SK-N-SH (cell line): ENCODE measurements around the gene ACAP3. TPM values are rescaled to one million over a fixed set of nuclear protein-coding genes. Genes with fewer than 3 reads are reported as not detected.
A peak's percentile ranks its signal among the peaks of the same experiment; 100 is the strongest.

Experiments used
- CTCF ChIA-PET: fragments of 300-600, 350-600 bp; formaldehyde crosslinking; extraction: SDS; loops from one replicate; lab custom pipeline; 2021; lab: Yijun Ruan, JAX
- POLR2A ChIA-PET: fragments of 350-600 bp; sonication (Branson Sonifier 250); formaldehyde crosslinking; extraction: SDS; loops from one replicate; lab custom pipeline; 2020; ENCODE audit warnings: antibody characterized with exemption, inconsistent platforms; lab: Yijun Ruan, JAX
- DNase-seq: peaks from one replicate; pipeline ENCODE4 v3.0.0; 2012
- H2AFZ ChIP-seq: fragments of 200-600 bp; sonication (generic); 2 replicates; pipeline ENCODE4 v1.8.1; 2016; ENCODE audit warnings: antibody characterized with exemption, mild to moderate bottlenecking, low read depth
- H3F3A ChIP-seq: fragments of 200-600 bp; sonication (generic); replicated peaks from 2 replicates; pipeline ENCODE3; 2016; ENCODE audit warnings: antibody characterized with exemption, mild to moderate bottlenecking; ENCODE audit not compliant: insufficient read depth
- H3K27ac ChIP-seq, 2 experiments: fragments of 200-500 bp in 1 of 2; fragments of 200-600 bp in 1 of 2; sonication (Bioruptor generic) in 1 of 2; sonication (generic), shearing (Covaris generic) in 1 of 2; 2 replicates each; pipeline versions ENCODE4 v1.5.1 to v1.6.1; 2014 to 2016; ENCODE audit warnings: low read depth in 2 of 2, inconsistent platforms in 1 of 2, low read length in 1 of 2, mild to moderate bottlenecking in 1 of 2, mixed read lengths in 1 of 2
- H3K27me3 ChIP-seq: fragments of 200-600 bp; sonication (generic), shearing (Covaris generic); 2 replicates; pipeline ENCODE4 v1.6.1; 2016; ENCODE audit warnings: mixed run types; ENCODE audit not compliant: insufficient read depth
- H3K36me3 ChIP-seq, 2 experiments: fragments of 200-500 bp in 1 of 2; fragments of 200-600 bp in 1 of 2; sonication (Bioruptor generic) in 1 of 2; sonication (generic) in 1 of 2; replicated peaks in 1 of 2; 2 replicates each; pipeline versions ENCODE3 to v1.5.1; 2014 to 2016; ENCODE audit warnings: low read length in 1 of 2, mild to moderate bottlenecking in 1 of 2; ENCODE audit not compliant: insufficient read depth in 2 of 2, control insufficient read depth in 1 of 2
- H3K4me1 ChIP-seq, 2 experiments: fragments of 200-500 bp in 1 of 2; fragments of 200-600 bp in 1 of 2; sonication (Bioruptor generic) in 1 of 2; sonication (generic), shearing (Covaris generic) in 1 of 2; 2 replicates each; pipeline versions ENCODE4 v1.5.1 to v1.6.1; 2014 to 2016; ENCODE audit warnings: low read depth in 1 of 2, low read length in 1 of 2, mixed run types in 1 of 2; ENCODE audit not compliant: insufficient read depth in 2 of 2, control insufficient read depth in 1 of 2
- H3K4me2 ChIP-seq: fragments of 200-600 bp; sonication (generic), shearing (Covaris generic); 2 replicates; pipeline ENCODE4 v1.6.1; 2017; ENCODE audit warnings: mixed run types
- H3K4me3 ChIP-seq, 2 experiments: fragments of 200-500 bp in 1 of 2; fragments of 200-600 bp in 1 of 2; sonication (Bioruptor generic) in 1 of 2; sonication (generic), shearing (Covaris generic) in 1 of 2; 2 replicates each; pipeline versions ENCODE4 v1.5.1 to v1.8.1; 2014 to 2016; ENCODE audit warnings: low read depth in 2 of 2, inconsistent platforms in 1 of 2, low read length in 1 of 2, mild to moderate bottlenecking in 1 of 2, mixed read lengths in 1 of 2, moderate library complexity in 1 of 2
- H3K79me2 ChIP-seq: fragments of 200-600 bp; sonication (generic); 2 replicates; pipeline ENCODE4 v1.8.1; 2017; ENCODE audit warnings: mild to moderate bottlenecking; ENCODE audit not compliant: insufficient read depth
- H3K9ac ChIP-seq: fragments of 200-600 bp; sonication (generic); 2 replicates; pipeline ENCODE4 v1.6.1; 2017; ENCODE audit warnings: mixed run types
- H3K9me2 ChIP-seq: fragments of 200-600 bp; sonication (generic); 2 replicates; pipeline ENCODE4 v1.6.1; 2017; ENCODE audit warnings: mixed run types
- H3K9me3 ChIP-seq: fragments of 200-600 bp; sonication (generic); 2 replicates; pipeline ENCODE4 v1.6.1; 2017; ENCODE audit warnings: mixed run types, mild to moderate bottlenecking, moderate library complexity
- H4K20me1 ChIP-seq: fragments of 200-600 bp; sonication (generic); 2 replicates; pipeline ENCODE4 v1.6.1; 2017; ENCODE audit warnings: mild to moderate bottlenecking, mixed run types; ENCODE audit not compliant: insufficient read depth
- FOSL2 ChIP-seq: IDR thresholded peaks from 2 replicates; pipeline ENCODE4 v1.4.0; 2012; ENCODE audit warnings: low read depth, mild to moderate bottlenecking, moderate library complexity, borderline replicate concordance
- RAD21 ChIP-seq: IDR thresholded peaks from 2 replicates; pipeline ENCODE4 v1.6.1; 2012; ENCODE audit warnings: mild to moderate bottlenecking, low read length
- RXRA ChIP-seq: IDR thresholded peaks from 2 replicates; pipeline ENCODE4 v1.4.0; 2012; ENCODE audit warnings: low read depth, mild to moderate bottlenecking, borderline replicate concordance
- WGBS: methylation state at CpG from one replicate; pipeline ENCODE4 v1.1.6; 2017; ENCODE audit warnings: low lambda C conversion rate; 5-methylcytosine and 5-hydroxymethylcytosine counted together
- polyA plus RNA-seq, 3 experiments: library from polyadenylated mRNA; depleted of rRNA; stranded (reverse); fragments of >200 nt; gene quantifications; 2 replicates each; pipeline ENCODE4 v1.2.3, GENCODE V29; 2012
- TF ChIP-seq, protein P1 (sequence below): fragments of 200-600 bp; sonication (generic); IDR thresholded peaks from 2 replicates; pipeline ENCODE4 v1.6.1; 2017; ENCODE audit warnings: antibody characterized with exemption, mild to moderate bottlenecking, moderate library complexity
- TF ChIP-seq, protein P2 (sequence below): IDR thresholded peaks from 2 replicates; pipeline ENCODE4; 2012

The ACAP3 gene
- polyA plus RNA-seq, 1 of the 3 experiments (the other 2 are of a cell fraction): 51.7 TPM

DNA sequence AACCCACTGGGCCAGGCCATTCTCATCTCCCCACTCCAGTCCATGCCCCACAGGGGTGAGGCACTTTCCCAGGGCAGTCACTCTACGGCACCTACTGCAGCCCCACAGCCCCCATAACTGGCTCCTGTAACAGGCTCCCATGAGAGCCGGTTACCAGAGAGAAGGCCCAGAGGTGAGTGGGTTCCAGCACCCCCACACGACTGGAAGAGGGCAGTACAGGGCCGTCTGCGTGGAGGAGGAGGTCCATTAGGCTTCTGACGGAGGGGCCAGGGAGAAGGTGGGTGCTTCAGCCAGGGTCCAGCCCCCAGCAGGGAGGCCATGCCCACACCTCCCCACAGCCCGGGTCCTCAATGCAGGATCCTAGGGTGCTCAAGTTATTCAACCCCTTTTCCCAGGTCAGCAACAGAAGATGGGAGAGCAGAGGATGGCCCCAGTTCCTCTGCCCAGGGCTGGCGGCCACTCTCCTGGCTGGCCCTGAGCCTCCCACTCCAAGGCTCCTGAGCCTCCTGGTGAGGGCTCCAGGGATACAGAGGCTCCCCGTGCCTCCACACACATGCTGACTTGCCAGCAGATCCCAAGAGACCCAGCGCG is 1.6 kb downstream of the ACAP3 start:
- TF ChIP-seq RXRA (no peak), RAD21 (peak; percentile 38; the same call in 1 of the 2 replicates)
- TF ChIP-seq, protein P1, sequence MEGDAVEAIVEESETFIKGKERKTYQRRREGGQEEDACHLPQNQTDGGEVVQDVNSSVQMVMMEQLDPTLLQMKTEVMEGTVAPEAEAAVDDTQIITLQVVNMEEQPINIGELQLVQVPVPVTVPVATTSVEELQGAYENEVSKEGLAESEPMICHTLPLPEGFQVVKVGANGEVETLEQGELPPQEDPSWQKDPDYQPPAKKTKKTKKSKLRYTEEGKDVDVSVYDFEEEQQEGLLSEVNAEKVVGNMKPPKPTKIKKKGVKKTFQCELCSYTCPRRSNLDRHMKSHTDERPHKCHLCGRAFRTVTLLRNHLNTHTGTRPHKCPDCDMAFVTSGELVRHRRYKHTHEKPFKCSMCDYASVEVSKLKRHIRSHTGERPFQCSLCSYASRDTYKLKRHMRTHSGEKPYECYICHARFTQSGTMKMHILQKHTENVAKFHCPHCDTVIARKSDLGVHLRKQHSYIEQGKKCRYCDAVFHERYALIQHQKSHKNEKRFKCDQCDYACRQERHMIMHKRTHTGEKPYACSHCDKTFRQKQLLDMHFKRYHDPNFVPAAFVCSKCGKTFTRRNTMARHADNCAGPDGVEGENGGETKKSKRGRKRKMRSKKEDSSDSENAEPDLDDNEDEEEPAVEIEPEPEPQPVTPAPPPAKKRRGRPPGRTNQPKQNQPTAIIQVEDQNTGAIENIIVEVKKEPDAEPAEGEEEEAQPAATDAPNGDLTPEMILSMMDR: peak; percentile 25; the same call in 1 of the 2 replicates
- Histone ChIP-seq H3K4me2 (peak overlapping the region; percentile 95), H4K20me1 (peaks cover 15% of the 10 kb centered on the region; the same call in 1 of the 2 replicates), H3F3A (no peaks in the 10 kb centered on the region), H3K36me3 (peaks cover 0 to 12% of the 10 kb centered on the region in 2 experiments), H3K9me2 (no peaks in the 10 kb centered on the region), H3K27ac (peak overlapping the region; percentile 39 to 97; a peak in 2 of 4 replicates), H2AFZ (no peak overlapping the region), H3K4me3 (peak overlapping the region; percentile 73 to 91), H3K9ac (peak overlapping the region; percentile 14; the same call in 1 of the 2 replicates), H3K79me2 (peaks cover 32% of the 10 kb centered on the region), H3K27me3 (no peaks in the 10 kb centered on the region), H3K9me3 (no peaks in the 10 kb centered on the region), H3K4me1 (peaks cover 13 to 50% of the 10 kb centered on the region in 2 experiments; a peak in 2 of 4 replicates)
- 66% methylated on average over 6 of the region's 11 CpGs for WGBS
- CTCF ChIA-PET: interaction anchor here (1.0 to 1.2 kb wide), 2 partner anchors 20 to 184 kb away, joined by 3 to 4 read pairs; no protein-coding TSS in a partner anchor
- POLR2A ChIA-PET: interaction anchor here (1.5 kb wide), 1 partner anchor 69 kb away, joined by 4 read pairs; the partner anchor contains the start of gene AURKAIP1
- DNase-seq: peak; percentile 52

DNA sequence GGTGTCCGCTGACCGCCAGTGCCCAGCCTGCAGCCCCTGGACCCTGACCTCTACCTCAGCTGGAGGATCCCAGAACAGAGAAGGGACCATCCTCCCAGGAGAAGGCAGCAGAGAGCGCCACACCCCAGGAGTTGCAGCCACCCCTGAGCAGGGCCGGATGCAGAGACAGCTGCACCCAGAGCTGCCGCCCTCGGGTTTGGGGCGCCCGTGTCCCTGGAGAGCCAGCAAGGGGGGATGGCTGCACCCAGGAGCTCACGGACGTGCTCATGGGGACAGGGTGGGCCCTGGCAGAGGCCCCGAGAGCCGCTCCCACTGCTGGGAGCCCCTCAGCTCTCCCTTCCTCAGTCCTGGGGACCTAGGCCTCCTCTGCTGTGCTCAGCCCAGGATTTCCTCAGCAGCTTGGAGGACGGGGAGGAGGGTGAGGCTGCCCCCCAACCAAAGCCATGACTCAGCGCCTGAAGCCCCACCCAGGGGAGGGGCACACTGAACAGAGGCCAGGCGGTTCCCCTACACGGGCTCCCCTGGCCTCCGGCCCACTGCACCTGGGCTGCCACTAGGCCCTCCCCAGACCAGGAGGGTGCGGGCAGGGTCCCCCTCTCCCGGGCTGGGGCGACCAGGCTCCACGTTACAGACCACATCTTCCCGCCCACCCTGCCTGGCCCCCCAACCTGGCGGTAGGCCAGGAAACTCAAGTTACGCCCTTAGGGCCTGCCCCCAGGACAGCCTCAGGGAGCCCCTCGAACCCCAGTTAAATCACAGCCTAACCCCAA is 2.2 kb downstream of the ACAP3 start:
- H3K36me3 ChIP-seq: peaks cover 0 to 7% of the 10 kb centered on the region in 2 experiments
- H3K4me3 ChIP-seq: peak overlapping the region; percentile 73 to 91
- peaks cover 15% of the 10 kb centered on the region; the same call in 1 of the 2 replicates for H4K20me1 ChIP-seq
- WGBS: 93% methylated on average over 2 of the region's 25 CpGs
- no peak for DNase-seq
- POLR2A ChIA-PET: interaction anchor here (0.6 to 1.5 kb wide), 2 partner anchors 14 to 70 kb away, joined by 3 to 4 read pairs; partner anchors contain the start of gene AURKAIP1
- TF ChIP-seq, protein P2, sequence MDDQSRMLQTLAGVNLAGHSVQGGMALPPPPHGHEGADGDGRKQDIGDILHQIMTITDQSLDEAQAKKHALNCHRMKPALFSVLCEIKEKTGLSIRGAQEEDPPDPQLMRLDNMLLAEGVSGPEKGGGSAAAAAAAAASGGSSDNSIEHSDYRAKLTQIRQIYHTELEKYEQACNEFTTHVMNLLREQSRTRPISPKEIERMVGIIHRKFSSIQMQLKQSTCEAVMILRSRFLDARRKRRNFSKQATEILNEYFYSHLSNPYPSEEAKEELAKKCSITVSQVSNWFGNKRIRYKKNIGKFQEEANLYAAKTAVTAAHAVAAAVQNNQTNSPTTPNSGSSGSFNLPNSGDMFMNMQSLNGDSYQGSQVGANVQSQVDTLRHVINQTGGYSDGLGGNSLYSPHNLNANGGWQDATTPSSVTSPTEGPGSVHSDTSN: no peak
- TF ChIP-seq FOSL2: peak; percentile 53; the same call in 1 of the 2 replicates
- H3F3A ChIP-seq: no peaks in the 10 kb centered on the region
- H2AFZ ChIP-seq: no peak overlapping the region
- no peaks in the 10 kb centered on the region for H3K27me3 ChIP-seq
- H3K27ac ChIP-seq: peak overlapping the region; percentile 68 to 97
- peak overlapping the region; percentile 95 for H3K4me2 ChIP-seq
- no peaks in the 10 kb centered on the region for H3K9me2 ChIP-seq
- CTCF ChIA-PET: interaction anchor here (0.7 to 3.7 kb wide), 8 partner anchors 14 to 272 kb away, joined by 3 to 44 read pairs (median 3); no protein-coding TSS in a partner anchor
- H3K9ac ChIP-seq: peak overlapping the region; percentile 56; the same call in 1 of the 2 replicates
- H3K9me3 ChIP-seq: no peaks in the 10 kb centered on the region
- peaks cover 32% of the 10 kb centered on the region for H3K79me2 ChIP-seq
- H3K4me1 ChIP-seq: peaks cover 13 to 50% of the 10 kb centered on the region in 2 experiments; a peak in 2 of 4 replicates
